Measurements from ENCODE around the gene WWOX.

Gene WWOX

DNA sequence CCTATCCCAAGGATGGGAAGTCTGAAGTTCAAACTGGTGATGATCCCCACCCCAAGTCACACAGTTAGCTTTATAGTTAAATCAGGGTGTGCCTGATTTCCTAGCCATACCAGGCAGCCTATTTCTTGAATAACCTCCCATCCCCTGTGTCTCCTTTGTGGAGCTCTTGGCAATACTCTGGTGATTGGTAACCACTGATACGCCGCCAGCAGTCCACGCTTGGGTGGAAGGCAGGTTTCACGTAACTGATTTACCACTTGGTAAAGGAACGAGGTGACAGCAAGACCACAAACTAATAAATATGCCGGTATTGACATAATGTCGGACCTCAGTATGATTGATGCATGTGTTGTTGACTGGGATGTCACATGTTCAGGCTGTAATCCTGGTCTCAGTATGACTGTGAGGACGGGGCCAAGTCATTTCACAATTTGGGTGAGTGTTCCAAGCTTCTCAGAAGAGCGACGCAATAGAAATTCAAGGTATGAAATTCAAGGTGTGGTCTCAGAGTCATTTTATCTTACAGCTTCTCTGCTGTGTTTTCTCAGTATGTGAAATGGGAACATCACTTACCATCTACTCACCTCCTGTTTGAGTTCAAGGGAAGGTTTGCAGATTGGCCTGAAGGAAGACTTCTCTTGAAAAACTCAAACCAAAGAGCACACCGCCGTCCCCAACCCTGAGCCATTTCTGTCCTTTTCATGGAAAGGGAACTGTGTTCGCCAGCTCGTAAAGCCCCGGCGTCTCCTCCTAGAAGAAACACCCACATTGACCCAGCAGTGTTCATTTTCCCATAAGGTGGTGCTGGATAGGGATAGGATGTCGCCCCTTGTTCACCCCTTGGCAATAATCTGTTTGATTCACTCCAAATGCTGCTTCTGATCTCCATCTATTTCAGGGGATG, 678.9 kb downstream of the WWOX start:
- no peak for DNase-seq

DNA sequence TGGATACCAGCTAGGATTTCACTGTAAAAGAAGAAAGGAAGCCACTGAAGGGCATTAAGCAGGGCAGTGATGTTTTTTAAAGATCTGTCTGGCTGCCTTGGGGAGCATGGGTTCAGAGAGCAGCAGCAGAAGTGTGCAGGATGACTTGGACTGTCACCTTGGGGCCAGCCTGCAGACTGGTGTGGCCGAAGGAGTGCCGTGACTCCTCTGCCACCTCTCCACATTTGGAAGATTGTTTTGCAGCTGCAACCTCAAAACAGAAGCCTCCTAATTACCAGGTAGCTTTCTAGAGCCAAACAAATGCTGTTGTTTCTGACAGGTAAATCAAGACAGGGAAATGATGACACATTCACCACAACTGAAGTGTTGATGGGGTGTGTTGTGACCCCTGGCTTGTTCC, 681.4 kb downstream of the WWOX start:
- no peak for DNase-seq

DNA sequence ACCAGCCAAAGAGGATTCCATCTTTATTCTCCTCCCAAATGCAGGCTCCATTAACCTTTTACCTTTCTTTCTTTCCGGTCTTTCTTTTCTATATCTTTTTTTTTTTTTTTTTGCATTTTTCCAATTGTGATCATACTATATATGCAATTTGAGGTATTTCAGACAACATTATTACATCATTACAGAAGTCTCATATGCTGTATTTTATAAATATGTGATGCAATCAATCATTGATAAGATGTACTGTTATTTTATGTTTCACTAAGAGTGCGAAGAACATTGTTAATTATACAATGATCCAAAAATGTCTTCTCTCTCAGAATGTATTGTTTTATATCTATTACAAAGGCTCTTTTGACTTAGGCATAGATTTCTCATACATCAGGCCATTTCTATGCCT, 683.1 kb downstream of the WWOX start:
- DNase-seq = no peak

DNA sequence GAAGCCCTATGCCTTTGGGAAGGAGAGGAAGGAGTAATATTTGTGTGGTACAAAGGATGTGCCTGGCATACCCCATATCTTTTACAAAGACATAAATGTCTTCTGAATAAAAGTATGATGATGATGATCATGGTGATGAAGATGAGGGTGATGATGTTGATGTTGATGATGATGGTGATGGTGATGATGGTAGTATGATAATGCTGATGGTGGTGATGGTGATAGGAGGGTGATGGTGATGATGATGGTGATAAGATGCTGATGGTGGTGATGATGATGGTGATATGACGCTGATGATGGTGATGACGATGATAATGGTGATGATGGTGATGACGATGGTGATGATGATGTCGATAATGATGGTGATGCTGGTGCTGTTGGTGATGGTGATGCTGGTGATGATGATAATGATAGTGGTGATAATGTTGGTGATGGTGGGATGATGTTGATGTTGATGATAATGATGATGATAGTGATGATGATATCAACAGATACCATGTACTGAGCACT, 684.2 kb downstream of the WWOX start:
- DNase-seq = no peak

DNA sequence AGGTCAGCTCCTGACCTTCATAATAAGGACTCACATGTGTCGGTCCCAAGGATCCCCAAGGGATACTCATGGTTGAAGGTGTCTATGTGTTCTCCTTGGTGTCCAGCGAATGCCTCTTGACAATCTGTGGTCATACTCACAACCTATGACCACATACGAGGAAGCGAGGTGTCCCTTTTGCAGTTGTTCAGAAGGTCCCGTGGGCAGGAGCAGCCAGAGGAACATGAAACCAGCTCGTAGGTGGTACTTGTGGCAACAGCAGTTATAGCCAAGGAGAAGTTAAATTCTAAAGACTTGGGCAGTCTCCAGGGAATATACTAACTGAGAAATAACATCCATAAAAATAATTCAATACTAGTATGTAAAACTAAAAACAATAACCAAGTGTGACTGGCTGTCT, 685.3 kb downstream of the WWOX start:
- DNase-seq = peak; percentile 69 to 85 (median 78)

DNA sequence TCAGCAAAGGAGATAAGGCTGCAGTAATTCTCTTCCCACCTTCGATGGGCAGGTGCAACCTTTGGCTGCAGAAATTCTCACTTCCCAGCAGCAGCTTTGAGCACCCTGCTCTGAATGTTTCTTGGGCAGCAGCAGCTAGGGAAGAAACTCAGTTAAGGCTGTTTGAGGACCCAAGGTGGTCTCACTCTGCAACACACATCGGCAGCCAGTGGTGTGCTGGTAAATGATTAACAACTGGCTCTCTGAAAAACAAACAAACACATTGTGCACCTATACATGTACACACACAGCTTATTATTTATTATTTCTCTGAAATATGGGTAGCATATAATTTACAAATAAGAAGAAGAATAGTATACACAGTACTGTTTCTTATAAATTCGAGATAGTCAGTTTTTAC, 685.8 kb downstream of the WWOX start:
- no peak for DNase-seq

DNA sequence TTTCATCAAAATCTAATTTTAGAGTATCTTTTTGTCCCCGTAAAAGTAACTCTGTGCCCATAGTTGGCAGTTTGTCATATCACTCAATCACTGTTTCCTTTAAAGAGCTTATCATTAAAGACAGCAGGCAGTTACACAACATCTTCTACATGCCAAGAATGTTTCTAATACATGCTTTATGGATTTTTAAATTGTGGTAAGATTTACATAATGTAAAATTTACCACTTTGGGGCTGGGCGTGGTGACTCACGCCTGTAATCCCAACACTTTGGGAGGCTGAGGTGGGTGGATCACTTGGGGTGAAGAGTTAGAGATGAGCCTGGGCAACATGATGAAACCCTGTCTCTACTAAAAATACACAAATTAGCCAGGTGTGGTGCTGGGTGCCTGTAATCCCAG, 687.2 kb downstream of the WWOX start:
- DNase-seq = no peak

DNA sequence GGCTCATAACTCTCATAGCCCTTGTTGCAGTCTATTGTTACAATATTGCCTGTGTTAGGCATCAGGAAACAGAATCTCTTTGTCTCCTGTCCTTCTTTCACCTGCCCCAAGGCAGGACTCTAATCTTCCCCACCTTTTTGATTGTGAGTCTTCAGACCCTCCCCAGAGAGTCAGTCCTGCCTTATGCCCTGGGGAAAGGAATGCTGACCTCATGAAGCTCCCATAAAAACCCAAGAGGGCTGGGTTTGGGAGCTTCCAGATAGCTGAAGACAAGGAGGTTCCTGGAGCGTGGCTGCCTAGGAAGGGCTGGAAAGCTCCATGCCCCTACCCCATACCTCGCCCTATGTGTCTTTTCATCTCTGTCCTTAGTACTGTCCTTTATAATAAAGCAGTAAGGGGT, 688.8 kb downstream of the WWOX start:
- no peak for DNase-seq

DNA sequence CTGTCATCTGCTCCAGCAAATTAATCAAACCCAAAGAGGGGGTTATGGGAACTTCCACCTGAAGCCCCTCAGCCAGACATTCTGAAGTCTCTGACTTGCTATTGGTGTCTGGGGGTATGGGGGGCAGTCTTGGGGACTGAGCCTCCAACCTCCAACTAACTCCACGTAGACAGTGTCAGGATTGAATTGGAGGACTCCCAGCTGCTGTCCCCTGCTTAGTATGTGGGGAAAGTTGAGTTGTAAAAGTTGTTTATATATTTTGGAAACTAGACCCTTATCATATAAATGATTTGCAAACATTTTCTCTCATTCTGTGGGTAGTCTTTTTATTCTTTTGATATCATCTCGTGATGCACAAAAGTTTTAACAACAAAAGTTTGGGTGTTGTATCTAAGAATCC, 689.2 kb downstream of the WWOX start:
- no peak for DNase-seq

DNA sequence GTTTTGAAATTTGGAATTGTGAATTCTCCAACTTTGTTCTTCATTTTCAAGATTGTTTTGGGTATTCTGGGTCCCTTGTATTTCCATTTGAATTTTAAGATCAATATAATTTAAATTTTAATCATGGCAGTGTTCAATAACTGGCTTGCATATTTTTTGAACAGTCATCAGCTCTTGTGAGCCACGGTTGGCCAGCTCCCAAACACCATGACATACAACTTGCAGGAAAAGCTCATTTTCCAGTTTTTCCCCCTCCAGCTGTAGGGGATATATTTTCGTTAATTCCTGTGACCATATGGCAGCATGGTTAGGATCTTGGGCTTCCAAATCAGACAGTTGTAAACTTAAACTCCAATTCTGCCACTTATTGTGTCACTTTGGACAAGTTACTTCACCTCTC, 690.1 kb downstream of the WWOX start:
- DNase-seq = no peak

DNA sequence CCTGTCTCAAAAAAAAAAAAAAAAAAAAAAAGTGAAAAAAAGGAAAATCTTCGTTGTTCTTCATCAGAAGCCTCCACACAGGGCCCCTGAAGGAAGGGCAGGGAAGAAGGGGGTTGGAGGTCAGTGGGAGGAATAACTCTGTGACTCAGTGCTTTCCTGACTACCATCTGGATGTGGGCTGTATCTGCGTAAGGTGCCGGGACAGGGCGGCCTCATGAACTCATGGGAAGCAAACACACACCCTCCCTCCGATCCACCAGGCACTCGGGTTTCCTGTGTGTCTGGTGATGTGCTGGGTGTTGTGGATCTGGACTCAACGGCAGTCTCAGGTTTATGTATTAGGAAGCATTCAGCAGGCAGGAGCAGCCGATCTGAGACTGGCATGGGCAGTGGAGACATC, 691.6 kb downstream of the WWOX start:
- DNase-seq = no peak

DNA sequence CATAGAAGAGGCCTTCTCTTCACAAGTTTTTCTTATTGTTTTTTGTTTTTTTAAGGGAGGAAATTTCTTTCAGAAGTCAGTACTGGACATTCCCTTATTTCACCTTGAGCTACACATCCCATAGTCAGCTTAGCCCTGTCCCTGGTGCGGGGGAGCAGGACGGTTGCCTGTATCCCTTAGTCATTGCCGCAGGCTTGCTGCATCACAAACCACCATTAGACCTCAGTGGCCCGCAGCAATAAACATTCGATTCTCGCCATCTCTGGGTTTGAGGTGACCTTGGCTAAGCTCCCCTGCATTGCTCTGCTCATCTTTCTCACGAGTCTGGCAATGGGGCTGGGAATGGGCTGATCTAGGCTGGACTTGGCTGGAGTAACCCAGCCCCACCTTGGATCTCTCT, 692.5 kb downstream of the WWOX start:
- DNase-seq = no peak

DNA sequence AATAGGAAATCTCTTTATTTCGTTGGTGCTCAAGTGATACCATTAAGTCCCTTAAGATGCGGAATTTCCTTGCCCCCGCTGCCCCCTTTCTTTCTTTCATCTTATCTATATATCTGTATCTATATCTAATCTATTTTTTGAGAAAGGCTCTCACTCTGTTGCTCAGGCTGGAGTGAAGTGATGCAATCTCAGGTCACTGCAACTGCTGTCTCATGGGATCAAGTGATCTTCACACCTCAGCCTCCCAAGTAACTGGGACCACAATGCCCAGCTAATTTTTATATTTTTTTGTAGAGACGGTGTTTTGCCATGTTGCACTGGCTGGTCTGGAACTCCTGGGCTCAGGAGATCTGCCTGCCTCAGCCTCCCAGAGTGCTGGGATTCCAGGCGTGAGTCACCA, 693.5 kb downstream of the WWOX start:
- DNase-seq = no peak

DNA sequence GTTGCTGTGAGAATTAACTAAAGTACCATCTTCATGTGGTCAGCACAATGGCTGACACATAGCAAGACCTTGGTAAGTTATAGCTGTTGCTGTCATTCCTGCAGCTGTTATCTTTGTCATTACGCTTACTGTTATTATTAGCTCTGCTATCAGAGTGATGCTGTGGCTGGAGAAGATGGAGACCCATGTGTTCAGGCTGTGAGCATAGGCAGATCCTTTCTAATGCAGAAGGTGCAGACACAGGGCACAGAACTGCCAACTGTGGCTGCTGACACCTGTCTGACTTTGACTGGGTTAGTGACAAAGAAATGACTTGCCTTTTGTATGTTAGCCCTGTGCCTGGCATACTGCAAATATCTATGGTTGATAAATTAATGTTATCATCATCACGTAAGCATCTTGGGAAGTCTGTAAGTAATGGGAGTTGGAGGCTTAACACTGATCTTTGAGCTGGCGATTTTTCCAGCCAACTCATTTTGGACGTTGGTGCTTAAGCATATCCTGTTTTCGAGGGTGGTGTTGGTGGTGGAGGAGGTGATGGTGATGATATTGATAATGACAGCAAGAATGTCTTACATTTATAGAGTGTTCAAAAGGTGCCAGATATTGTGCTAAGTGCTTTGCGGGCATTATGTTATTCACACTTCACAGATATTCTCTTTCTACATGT, 695.3 kb downstream of the WWOX start:
- no peak for DNase-seq

DNA sequence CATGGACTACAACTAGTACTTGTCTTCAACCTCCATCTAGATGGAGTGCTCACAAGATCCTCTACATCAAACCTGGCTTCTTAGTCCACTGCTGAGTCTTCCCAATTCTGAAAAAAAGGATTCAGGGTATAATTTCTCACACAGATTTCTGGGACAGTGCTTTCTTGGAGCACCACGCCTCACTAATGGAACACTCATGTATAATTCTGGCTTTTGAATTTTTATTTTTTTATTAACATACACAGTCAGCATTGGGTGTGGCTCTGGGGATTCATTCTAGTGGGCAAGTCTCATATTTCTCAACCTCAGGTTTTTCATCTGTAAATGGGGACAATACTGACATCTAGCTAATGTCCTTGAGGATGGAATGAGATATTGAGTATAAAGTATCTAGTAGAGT, 696.0 kb downstream of the WWOX start:
- no peak for DNase-seq

DNA sequence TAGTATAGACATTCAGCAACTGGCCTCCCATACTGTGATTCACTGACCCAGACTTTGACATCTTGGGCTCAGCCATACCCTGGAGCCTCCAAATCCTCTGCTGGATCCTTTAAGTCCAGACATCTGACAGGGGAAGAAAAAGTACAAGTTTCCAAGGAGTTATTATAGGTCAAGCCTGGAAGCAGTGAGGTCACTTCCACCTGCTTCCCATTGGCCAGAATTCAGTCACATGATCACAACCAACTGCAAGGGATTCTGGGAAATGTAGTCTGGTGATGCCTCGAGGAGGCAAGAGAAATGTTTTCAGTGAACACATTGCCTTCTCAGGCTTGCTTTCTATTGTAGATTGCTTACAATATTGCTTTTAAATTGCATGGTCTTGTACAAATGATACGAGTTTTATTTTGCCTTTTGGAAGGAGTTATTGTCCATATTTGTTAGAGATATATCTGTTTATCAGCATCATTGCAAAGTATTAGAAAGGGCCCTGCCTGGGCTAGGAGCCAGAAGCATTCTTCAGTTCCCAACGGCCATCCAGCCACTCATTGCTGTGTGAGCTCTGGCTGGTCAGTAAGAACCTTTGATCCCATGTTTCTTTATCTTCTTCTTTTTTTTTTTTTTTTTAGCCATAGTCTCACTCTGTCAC, 696.9 kb downstream of the WWOX start:
- DNase-seq = peak; percentile 70 to 81 (median 72)

DNA sequence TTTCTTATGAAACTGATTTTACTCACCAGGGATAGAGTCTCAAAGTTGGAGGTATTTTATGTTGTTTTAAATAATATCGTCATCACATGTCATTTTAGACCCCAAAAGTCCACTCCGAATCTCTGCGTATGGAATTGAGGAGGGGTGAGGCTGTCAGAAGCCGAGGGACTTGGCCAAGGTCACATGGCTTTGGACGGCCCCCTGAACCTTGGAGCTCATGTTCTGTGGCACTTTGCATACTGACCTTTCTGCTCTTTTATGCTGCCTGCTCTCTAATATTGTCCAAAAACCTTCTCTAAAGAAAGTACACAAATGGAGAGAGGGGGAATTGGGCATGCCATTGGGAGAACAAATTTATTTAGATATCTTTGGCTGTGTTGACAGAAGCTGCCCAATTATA, 700.0 kb downstream of the WWOX start:
- DNase-seq = no peak

DNA sequence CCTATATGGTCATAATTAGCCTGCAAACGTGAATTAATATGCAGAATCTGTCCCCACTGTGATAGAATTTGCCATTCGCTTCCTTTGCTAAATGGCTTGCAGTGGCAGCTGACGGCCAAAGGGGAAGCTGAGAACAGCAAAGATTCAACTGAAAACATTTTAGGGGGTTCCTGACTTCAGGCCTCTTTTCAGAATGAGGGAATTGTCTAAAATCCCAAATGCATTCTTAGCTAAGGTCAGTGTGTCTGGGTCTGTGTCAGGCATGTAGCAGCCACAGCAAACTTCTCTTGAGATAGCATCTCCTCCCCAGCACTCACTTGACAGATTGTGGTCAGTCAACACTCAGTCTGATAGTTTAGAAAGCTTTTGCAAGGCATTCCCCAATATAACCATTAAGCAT, 701.1 kb downstream of the WWOX start:
- no peak for DNase-seq

DNA sequence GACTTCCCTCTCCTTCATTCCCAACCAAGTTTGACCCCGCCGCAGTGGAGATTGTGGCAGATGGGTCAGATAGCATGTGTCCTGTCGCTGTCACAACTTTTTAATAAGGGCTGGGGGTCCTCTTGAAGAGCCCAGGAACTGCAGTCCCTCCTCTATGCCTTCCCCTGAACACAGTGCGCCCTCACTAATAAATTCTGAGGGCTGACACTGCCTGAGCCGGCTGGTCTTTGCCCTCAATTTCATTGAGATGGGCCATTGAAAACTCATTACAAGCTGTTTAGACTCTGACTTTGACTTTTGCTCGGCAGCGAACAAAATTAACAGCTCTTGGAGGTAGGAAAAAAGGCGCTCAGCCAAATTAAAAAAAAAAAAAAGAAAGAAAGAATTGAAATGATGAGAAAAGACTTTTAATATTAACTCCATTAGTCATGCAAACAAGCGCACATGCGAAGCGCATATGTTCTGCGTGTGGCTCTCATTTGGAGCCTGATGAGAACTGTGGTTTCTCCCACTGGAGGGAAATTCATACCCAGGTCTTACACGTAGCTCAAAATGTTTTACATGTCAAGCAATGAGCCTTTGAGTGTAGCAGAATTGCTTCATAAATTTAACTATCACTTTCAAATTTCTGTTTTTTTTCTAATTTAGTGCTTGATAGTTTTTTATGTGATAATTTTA, 704.7 kb downstream of the WWOX start:
- DNase-seq = no peak

DNA sequence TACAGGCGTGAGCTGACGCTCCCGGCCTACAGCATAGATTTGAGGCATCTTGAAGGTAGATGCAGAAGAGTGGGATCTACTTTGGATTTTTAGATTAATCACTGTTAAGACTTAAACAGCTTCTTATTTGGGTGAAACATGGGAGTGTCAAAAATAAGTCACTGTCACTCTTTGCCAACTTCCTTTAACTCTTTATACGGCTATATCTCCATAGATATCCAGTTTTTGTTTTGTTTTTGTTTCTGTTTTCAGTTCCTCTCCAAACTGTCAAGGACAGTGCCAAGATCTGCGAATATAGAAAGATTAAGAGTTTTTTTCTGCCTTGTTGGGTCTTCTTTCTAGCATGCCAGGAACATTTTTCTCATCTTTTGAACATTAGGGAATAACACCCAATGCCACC, 706.1 kb downstream of the WWOX start:
- peak in 2 of 4 experiments; percentile 31 to 32 for DNase-seq

DNA sequence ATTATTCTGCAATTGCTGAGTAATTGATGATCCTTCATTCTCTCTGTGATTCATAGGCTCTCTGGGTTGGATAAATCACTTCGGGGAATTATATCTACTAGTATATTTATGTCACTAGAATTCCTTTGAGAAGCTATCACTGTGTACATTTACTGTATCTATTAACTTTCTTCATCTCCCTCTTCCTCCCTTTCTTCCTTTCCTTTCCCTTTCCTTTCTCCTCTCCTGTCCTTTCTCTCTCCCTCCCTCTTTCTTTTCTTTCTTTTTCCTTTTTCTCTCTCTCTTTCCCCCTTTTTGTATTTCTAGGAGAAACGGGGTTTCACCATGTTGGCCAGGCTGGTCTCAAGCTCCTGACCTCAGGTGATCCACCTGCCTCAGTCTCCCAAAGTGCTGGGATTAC, 711.8 kb downstream of the WWOX start:
- DNase-seq = no peak

DNA sequence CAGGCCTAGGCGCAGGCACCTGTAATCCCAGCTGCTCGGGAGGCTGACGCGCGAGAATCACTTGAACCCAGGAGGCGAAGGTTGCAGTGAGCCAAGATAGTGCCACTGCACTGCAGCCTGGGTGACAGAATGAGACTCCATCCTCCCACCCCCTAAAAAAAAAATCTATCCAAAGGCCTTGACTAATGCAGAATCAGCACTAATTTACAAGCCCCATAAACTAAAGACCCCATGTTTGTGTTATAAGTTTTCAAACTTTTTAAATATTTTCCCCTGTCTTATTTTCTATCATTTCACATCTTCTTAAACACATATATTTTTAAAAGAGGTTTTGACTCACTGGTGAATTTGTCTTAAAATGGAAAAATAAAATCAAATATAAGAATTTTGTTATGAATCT, 713.1 kb downstream of the WWOX start:
- no peak for DNase-seq
